BE2C (cell line): ENCODE measurements around the gene TTC28.

Experiments used
- DNase-seq: peaks from one replicate; pipeline ENCODE4 v3.0.0-alpha.2; 2020
- H3K27me3 ChIP-seq: fragments of 250-450 bp; sonication (Bioruptor Pico); 2 replicates; pipeline ENCODE4 v1.5.1; 2020; ENCODE audit warnings: mild to moderate bottlenecking
- H3K36me3 ChIP-seq: fragments of 250-450 bp; sonication (Bioruptor Pico); 2 replicates; pipeline ENCODE4 v1.5.1; 2020; ENCODE audit warnings: mild to moderate bottlenecking
- H3K4me1 ChIP-seq: fragments of 250-450 bp; sonication (Bioruptor Pico); 2 replicates; pipeline ENCODE4 v1.5.1; 2020
- H3K4me3 ChIP-seq: 2 replicates; pipeline ENCODE4 v1.5.1; 2011; ENCODE audit warnings: low read depth, low read length
- H3K9me3 ChIP-seq: fragments of 250-450 bp; sonication (Bioruptor Pico); 2 replicates; pipeline ENCODE4 v1.5.1; 2020
- CTCF ChIP-seq: IDR thresholded peaks from 2 replicates; pipeline ENCODE4 v1.5.1; 2012; ENCODE audit warnings: mild to moderate bottlenecking, low read depth, low read length

Gene TTC28

GRCh38 chr22:28402060-28402459 is 277.6 kb downstream of the TTC28 start:
- no peaks in the 10 kb centered on the region for H3K27me3 ChIP-seq
- peaks cover 12% of the 10 kb centered on the region for H3K4me1 ChIP-seq
- H3K4me3 ChIP-seq = no peak overlapping the region
- no peak for TF ChIP-seq CTCF
- H3K36me3 ChIP-seq = no peaks in the 10 kb centered on the region
- no peak for DNase-seq
- H3K9me3 ChIP-seq = no peaks in the 10 kb centered on the region

GRCh38 chr22:28398981-28399380 is 280.7 kb downstream of the TTC28 start:
- DNase-seq = no peak
- Histone ChIP-seq H3K36me3 (no peaks in the 10 kb centered on the region), H3K27me3 (no peaks in the 10 kb centered on the region), H3K4me3 (no peak overlapping the region), H3K9me3 (no peaks in the 10 kb centered on the region), H3K4me1 (peaks cover 27% of the 10 kb centered on the region)
- no peak for TF ChIP-seq CTCF

- no peak for DNase-seq
- H3K27me3 ChIP-seq = no peaks in the 10 kb centered on the region
- peaks cover 27% of the 10 kb centered on the region for H3K4me1 ChIP-seq
- H3K4me3 ChIP-seq = no peak overlapping the region
- no peak for TF ChIP-seq CTCF
- no peaks in the 10 kb centered on the region for H3K9me3 ChIP-seq
- no peaks in the 10 kb centered on the region for H3K36me3 ChIP-seq
Measured at GRCh38 chr22:28398355-28398754, 281.3 kb downstream of the TTC28 start.

GRCh38 chr22:28397306-28397705 is 282.3 kb downstream of the TTC28 start:
- Histone ChIP-seq H3K4me3 (no peak overlapping the region), H3K4me1 (peaks cover 27% of the 10 kb centered on the region), H3K9me3 (no peaks in the 10 kb centered on the region), H3K27me3 (no peaks in the 10 kb centered on the region), H3K36me3 (no peaks in the 10 kb centered on the region)
- DNase-seq = no peak
- TF ChIP-seq CTCF = no peak

- no peaks in the 10 kb centered on the region for H3K27me3 ChIP-seq
- TF ChIP-seq CTCF = no peak
- DNase-seq = no peak
- no peaks in the 10 kb centered on the region for H3K36me3 ChIP-seq
- no peaks in the 10 kb centered on the region for H3K9me3 ChIP-seq
- no peak overlapping the region for H3K4me3 ChIP-seq
- H3K4me1 ChIP-seq = peaks cover 27% of the 10 kb centered on the region
Measured at GRCh38 chr22:28395920-28396753, 283.5 kb downstream of the TTC28 start.

GRCh38 chr22:28395520-28395919 is 284.1 kb downstream of the TTC28 start:
- Histone ChIP-seq H3K36me3 (no peaks in the 10 kb centered on the region), H3K9me3 (no peaks in the 10 kb centered on the region), H3K4me1 (peaks cover 27% of the 10 kb centered on the region), H3K27me3 (no peaks in the 10 kb centered on the region), H3K4me3 (no peak overlapping the region)
- DNase-seq = no peak
- no peak for TF ChIP-seq CTCF
